ENCODE measurements around the gene IGBP1. TPM values are rescaled to one million over a fixed set of nuclear protein-coding genes. Genes with fewer than 3 reads are reported as not detected.

IGBP1 gene
- total RNA-seq, 1 experiment from 2014 or later: 41.6 TPM

GRCh38 chrX:70172221-70172620 lies 39.0 kb downstream of the IGBP1 start:
- Mint-ChIP-seq H3K27me3 (ENCODE audit: insufficient read depth, unreplicated experiment) (no peaks in the 10 kb centered on the region), H3K4me1 (ENCODE audit: low read depth, unreplicated experiment) (no peaks in the 10 kb centered on the region)
- BruUV-seq (replicated peaks): no TSS peak

GRCh38 chrX:70172964-70173363 lies 39.7 kb downstream of the IGBP1 start:
- no peaks in the 10 kb centered on the region for H3K36me3 Mint-ChIP-seq (ENCODE audit: insufficient read depth, unreplicated experiment)

More at GRCh38 chrX:70172221-70172620, 39.0 kb downstream of the IGBP1 start:
- peaks cover 14% of the 10 kb centered on the region for H3K4me1 ChIP-seq
- H3K4me3 ChIP-seq (ENCODE audit: low read depth, low read length): no peak overlapping the region
- DNase-seq: no peak
- Mint-ChIP-seq H3K4me3 (ENCODE audit: unreplicated experiment) (no peak overlapping the region), H3K9me3 (ENCODE audit: unreplicated experiment) (no peaks in the 10 kb centered on the region), H3K27ac (ENCODE audit: unreplicated experiment) (no peak overlapping the region), H3K36me3 (ENCODE audit: insufficient read depth, unreplicated experiment) (peaks cover under 1% of the 10 kb centered on the region)
- intact Hi-C loops (cut with micrococcal nuclease; ENCODE audit: unreplicated experiment): no loop called here
- CTCF ChIA-PET: no interaction called here
- no peaks in the 10 kb centered on the region for H3K9me3 ChIP-seq
- POLR2A ChIA-PET: no interaction called here
- H3K36me3 ChIP-seq (ENCODE audit: control insufficient read depth, insufficient read depth, low read length): no peaks in the 10 kb centered on the region
- no peaks in the 10 kb centered on the region for H3K27me3 ChIP-seq (replicated peaks; ENCODE audit: control insufficient read depth, insufficient read depth, low read length)
- TF ChIP-seq CTCF (IDR thresholded peaks at IDR 0.05; ENCODE audit: insufficient read depth in 1 of 2, low read depth in 1 of 2, low read length in 1 of 2, severe bottlenecking in 1 of 2, unreplicated experiment in 1 of 2): no peak

GRCh38 chrX:70174754-70175153 lies 41.5 kb downstream of the IGBP1 start:
- Mint-ChIP-seq H3K4me1 (ENCODE audit: low read depth, unreplicated experiment) (no peaks in the 10 kb centered on the region), H3K27ac (ENCODE audit: unreplicated experiment) (no peak overlapping the region), H3K27me3 (ENCODE audit: insufficient read depth, unreplicated experiment) (no peaks in the 10 kb centered on the region), H3K4me3 (ENCODE audit: unreplicated experiment) (no peak overlapping the region), H3K9me3 (ENCODE audit: unreplicated experiment) (no peaks in the 10 kb centered on the region), H3K36me3 (ENCODE audit: insufficient read depth, unreplicated experiment) (no peaks in the 10 kb centered on the region)
- no peak for TF ChIP-seq CTCF (IDR thresholded peaks at IDR 0.05; ENCODE audit: insufficient read depth in 1 of 2, low read depth in 1 of 2, low read length in 1 of 2, severe bottlenecking in 1 of 2, unreplicated experiment in 1 of 2)
- Histone ChIP-seq H3K4me1 (no peaks in the 10 kb centered on the region), H3K4me3 (ENCODE audit: low read depth, low read length) (no peak overlapping the region), H3K9me3 (no peaks in the 10 kb centered on the region), H3K36me3 (ENCODE audit: control insufficient read depth, insufficient read depth, low read length) (no peaks in the 10 kb centered on the region), H3K27me3 (replicated peaks; ENCODE audit: control insufficient read depth, insufficient read depth, low read length) (no peaks in the 10 kb centered on the region)
- ChIA-PET POLR2A (no interaction called here), CTCF (no interaction called here)
- intact Hi-C loops (cut with micrococcal nuclease; ENCODE audit: unreplicated experiment): no loop called here
- DNase-seq: no peak
- BruUV-seq (replicated peaks): no TSS peak

More at GRCh38 chrX:70172964-70173363, 39.7 kb downstream of the IGBP1 start:
- no peak overlapping the region for H3K4me3 Mint-ChIP-seq (ENCODE audit: unreplicated experiment)
- intact Hi-C loops (cut with micrococcal nuclease; ENCODE audit: unreplicated experiment): no loop called here
- BruUV-seq (replicated peaks): no TSS peak
- H3K27ac Mint-ChIP-seq (ENCODE audit: unreplicated experiment): no peak overlapping the region
- Histone ChIP-seq H3K4me1 (peaks cover 13% of the 10 kb centered on the region), H3K36me3 (ENCODE audit: control insufficient read depth, insufficient read depth, low read length) (no peaks in the 10 kb centered on the region), H3K4me3 (ENCODE audit: low read depth, low read length) (no peak overlapping the region), H3K27me3 (replicated peaks; ENCODE audit: control insufficient read depth, insufficient read depth, low read length) (no peaks in the 10 kb centered on the region), H3K9me3 (no peaks in the 10 kb centered on the region)
- POLR2A ChIA-PET: no interaction called here
- no peak for DNase-seq
- TF ChIP-seq CTCF (IDR thresholded peaks at IDR 0.05; ENCODE audit: insufficient read depth in 1 of 2, low read depth in 1 of 2, low read length in 1 of 2, severe bottlenecking in 1 of 2, unreplicated experiment in 1 of 2): no peak
- no peaks in the 10 kb centered on the region for H3K9me3 Mint-ChIP-seq (ENCODE audit: unreplicated experiment)
- H3K27me3 Mint-ChIP-seq (ENCODE audit: insufficient read depth, unreplicated experiment): no peaks in the 10 kb centered on the region
- CTCF ChIA-PET: no interaction called here
- no peaks in the 10 kb centered on the region for H3K4me1 Mint-ChIP-seq (ENCODE audit: low read depth, unreplicated experiment)

Data from Caco-2 (cell line).